ENCODE measurements around the gene JAG1. TPM values are rescaled to one million over a fixed set of nuclear protein-coding genes. Genes with fewer than 3 reads are reported as not detected.

Gene JAG1
- total RNA-seq, 4 donors from 2014 or later = 35.2 to 73.5 (median 65.3) TPM

DNA sequence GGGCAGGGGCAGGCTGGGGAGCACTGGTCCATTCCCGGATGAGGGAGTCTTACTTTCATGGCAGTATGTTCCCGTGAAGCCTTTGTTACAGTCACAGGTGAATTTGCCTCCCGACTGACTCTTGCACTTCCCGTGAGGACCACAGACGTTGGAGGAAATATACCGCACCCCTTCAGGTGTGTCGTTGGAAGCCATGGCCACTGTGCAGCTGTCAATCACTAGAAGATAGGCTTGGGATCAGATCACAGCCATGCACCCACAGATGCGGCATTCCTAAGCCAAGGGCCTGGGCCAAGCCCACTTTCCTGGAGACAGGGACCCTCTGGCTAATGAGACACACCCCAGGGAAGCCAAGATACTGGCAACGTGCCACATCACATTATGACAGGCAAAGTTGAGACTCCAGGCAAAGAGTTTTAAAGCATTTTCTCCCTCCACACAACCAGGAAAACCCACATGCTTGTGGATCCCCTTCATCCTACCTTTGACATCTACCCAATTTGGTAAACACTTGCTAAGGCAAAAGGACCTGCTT lies 26.8 kb downstream of the JAG1 start:
- DNase-seq = no peak
- Histone ChIP-seq H3K4me3 (no peak overlapping the region), H3K27me3 (no peaks in the 10 kb centered on the region), H3K36me3 (peaks cover 0 to 99% (median 0%) of the 10 kb centered on the region in 3 donors), H3K27ac (no peak overlapping the region), H3K4me1 (peaks cover 0 to 8% (median 0%) of the 10 kb centered on the region in 4 donors), H3K9me3 (no peaks in the 10 kb centered on the region)
- TF ChIP-seq POLR2A (IDR thresholded peaks at IDR 0.05) = no peak

DNA sequence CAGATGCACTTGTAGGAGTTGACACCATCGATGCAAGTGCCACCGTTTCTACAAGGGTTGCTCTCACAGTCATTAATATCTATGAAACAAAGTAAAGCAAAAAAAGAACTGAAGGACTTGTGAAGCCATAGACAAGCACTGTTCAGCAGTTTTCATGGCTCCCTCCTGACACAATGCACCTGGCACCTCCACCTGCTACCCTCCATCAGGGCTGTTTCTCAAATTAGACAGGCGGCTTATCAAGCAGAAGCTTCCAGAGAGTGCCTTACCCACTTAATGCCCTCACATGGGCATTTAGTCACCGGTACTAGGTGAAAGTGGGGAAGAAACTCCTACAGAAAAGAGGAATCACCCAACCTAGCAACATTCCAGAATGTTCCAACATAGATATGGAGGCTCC lies 27.8 kb downstream of the JAG1 start:
- Histone ChIP-seq H3K36me3 (peaks cover 0 to 99% (median 0%) of the 10 kb centered on the region in 3 donors), H3K27ac (no peak overlapping the region), H3K4me1 (peaks cover 0 to 1% (median 0%) of the 10 kb centered on the region in 4 donors), H3K27me3 (no peaks in the 10 kb centered on the region), H3K4me3 (no peak overlapping the region), H3K9me3 (no peaks in the 10 kb centered on the region)
- TF ChIP-seq, protein P1, sequence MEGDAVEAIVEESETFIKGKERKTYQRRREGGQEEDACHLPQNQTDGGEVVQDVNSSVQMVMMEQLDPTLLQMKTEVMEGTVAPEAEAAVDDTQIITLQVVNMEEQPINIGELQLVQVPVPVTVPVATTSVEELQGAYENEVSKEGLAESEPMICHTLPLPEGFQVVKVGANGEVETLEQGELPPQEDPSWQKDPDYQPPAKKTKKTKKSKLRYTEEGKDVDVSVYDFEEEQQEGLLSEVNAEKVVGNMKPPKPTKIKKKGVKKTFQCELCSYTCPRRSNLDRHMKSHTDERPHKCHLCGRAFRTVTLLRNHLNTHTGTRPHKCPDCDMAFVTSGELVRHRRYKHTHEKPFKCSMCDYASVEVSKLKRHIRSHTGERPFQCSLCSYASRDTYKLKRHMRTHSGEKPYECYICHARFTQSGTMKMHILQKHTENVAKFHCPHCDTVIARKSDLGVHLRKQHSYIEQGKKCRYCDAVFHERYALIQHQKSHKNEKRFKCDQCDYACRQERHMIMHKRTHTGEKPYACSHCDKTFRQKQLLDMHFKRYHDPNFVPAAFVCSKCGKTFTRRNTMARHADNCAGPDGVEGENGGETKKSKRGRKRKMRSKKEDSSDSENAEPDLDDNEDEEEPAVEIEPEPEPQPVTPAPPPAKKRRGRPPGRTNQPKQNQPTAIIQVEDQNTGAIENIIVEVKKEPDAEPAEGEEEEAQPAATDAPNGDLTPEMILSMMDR (IDR thresholded peaks at IDR 0.05) = no peak
- no peak for TF ChIP-seq POLR2A (IDR thresholded peaks at IDR 0.05)
- peak in 1 of 3 donors; percentile 31 for DNase-seq

DNA sequence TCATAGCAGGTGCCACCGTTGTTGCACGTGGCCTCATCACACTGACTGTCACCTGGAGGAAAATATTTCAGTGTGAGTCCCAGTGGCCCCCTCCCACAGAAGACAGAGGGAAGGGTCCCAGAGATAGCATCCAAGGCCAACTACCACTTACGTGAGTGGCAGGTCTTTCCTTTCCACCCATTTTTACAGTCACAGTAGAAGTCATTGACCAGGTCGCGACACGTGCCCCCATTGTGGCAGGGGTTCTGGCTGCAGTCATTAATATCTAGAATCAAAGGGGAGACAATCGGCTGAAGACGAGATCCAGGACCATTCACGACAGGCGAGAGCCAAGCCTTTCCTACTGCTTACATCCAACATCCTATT lies 28.6 kb downstream of the JAG1 start:
- H3K4me3 ChIP-seq = no peak overlapping the region
- no peaks in the 10 kb centered on the region for H3K4me1 ChIP-seq
- H3K9me3 ChIP-seq = no peaks in the 10 kb centered on the region
- H3K27ac ChIP-seq = no peak overlapping the region
- H3K27me3 ChIP-seq = no peaks in the 10 kb centered on the region
- TF ChIP-seq POLR2A (IDR thresholded peaks at IDR 0.05) = no peak
- TF ChIP-seq, protein P1 (IDR thresholded peaks at IDR 0.05) = no peak
- H3K36me3 ChIP-seq = peaks cover 0 to 98% (median 0%) of the 10 kb centered on the region in 3 donors
- DNase-seq = peak in 1 of 3 donors; percentile 34

DNA sequence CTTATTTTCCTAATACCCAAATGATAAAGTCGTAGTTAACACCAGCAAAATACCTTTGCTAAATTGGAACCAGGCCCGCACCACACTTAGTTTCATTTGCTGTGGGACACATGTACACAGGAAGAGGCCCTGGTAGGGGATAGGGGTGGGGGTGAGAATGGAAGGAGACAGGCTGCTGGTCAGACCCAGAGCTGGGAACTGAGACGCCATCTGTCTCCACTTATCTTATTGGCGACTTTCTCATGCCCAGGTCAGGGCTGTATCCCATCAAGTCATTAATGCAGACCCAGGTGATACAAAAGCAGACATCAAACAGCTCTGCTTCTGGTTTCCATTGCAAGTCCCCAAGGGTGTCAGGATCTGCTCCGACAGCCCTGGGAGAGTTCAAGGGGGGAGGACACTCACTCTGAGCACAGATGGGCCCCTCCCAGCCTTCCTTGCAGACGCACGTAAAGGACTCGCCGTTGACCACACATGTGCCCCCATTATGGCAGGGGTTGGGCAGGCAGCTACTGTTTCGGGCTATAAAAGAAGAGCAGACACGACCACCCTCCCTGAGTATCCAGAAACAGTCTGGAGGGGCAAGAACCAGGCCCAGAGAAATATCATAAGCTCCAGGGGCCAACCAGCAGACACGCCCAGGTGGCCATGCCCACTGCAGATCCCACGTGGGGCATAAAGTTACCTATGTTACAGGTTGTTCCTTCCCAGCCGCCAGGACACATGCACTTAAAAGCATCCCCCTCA lies 29.2 kb downstream of the JAG1 start:
- peaks cover 0 to 98% (median 0%) of the 10 kb centered on the region in 3 donors for H3K36me3 ChIP-seq
- no peak for TF ChIP-seq POLR2A (IDR thresholded peaks at IDR 0.05)
- TF ChIP-seq, protein P1 (IDR thresholded peaks at IDR 0.05) = no peak
- H3K27ac ChIP-seq = no peak overlapping the region

DNA sequence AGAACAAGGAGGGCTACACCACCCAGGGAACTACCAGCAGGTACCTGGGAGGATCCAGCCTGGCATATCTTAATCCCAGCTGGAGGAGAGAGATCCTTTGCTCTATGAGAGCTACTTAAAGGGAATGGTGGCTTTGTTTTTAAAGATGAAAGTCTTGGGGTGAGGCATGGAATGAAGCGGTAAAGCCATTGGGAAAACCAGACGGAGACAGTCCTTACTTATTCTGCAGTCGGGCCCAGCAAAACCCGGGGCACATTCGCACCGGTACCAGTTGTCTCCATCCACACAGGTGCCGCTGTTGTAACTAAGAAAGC lies 30.3 kb downstream of the JAG1 start:
- Histone ChIP-seq H3K27ac (no peak overlapping the region), H3K27me3 (no peaks in the 10 kb centered on the region), H3K4me3 (no peak overlapping the region), H3K36me3 (peaks cover 0 to 97% (median 0%) of the 10 kb centered on the region in 3 donors), H3K4me1 (no peaks in the 10 kb centered on the region), H3K9me3 (no peaks in the 10 kb centered on the region)
- DNase-seq = no peak
- TF ChIP-seq, protein P1 (IDR thresholded peaks at IDR 0.05) = no peak
- no peak for TF ChIP-seq POLR2A (IDR thresholded peaks at IDR 0.05)

More for the DNA sequence above, 29.2 kb downstream of the JAG1 start:
- Histone ChIP-seq H3K4me3 (no peak overlapping the region), H3K4me1 (no peaks in the 10 kb centered on the region), H3K9me3 (no peaks in the 10 kb centered on the region), H3K27me3 (no peaks in the 10 kb centered on the region)
- DNase-seq = peak in 1 of 3 donors; percentile 40

DNA sequence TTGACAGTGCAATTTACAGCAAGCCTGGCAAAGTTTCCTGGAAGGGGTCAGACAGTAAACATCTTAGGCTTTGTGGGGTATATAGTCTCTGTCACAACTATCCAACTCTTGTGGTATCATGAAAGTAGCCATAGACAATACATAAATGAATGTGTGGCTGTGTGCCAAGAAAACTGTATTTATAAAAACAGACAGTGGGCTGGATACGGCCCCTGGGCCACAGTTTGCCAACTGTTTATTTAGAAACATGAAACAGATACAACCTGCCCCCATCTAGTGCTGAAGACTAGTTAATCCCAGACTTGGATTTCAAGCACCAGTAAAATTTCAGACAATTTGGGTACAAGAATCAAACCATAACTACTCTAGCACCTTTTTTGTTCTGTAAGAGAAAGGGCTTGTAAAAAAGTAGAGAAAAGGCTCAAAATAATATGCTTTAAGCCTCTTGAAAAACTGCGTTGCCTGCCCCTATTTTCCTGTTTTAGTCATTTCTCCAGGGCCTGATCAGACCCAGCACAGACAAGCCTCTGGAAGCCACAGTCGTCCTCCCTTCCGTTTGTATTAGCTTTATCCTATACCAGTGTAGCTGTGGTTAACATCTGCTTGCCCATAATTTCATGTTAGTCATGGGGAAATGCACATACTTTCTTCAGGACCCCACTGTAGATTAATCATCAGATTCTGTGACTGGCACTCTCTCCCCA lies 30.8 kb downstream of the JAG1 start:
- no peak for TF ChIP-seq POLR2A (IDR thresholded peaks at IDR 0.05)
- TF ChIP-seq, protein P1 (IDR thresholded peaks at IDR 0.05) = no peak
- no peak for DNase-seq
- H3K9me3 ChIP-seq = no peaks in the 10 kb centered on the region
- H3K27me3 ChIP-seq = no peaks in the 10 kb centered on the region
- no peak overlapping the region for H3K27ac ChIP-seq
- H3K4me1 ChIP-seq = no peaks in the 10 kb centered on the region
- H3K4me3 ChIP-seq = no peak overlapping the region
- peaks cover 0 to 92% (median 0%) of the 10 kb centered on the region in 3 donors for H3K36me3 ChIP-seq
